ENCODE measurements around the gene USO1.

- TF ChIP-seq CTCF (IDR thresholded peaks at IDR 0.05; ENCODE audit: control extremely low read depth in 1 of 3, insufficient read depth in 1 of 3, low read depth in 1 of 3, low read length in 3 of 3): no peak
- TF ChIP-seq POLR2AphosphoS5 (IDR thresholded peaks at IDR 0.05; ENCODE audit: low read depth, low read length): no peak
- no peak for TF ChIP-seq SIN3A (conservative IDR thresholded peaks at IDR 0.05 in 1 of 2, IDR thresholded peaks at IDR 0.05 in 1 of 2; ENCODE audit: low read depth in 1 of 2, low read length in 2 of 2)
- no peak for TF ChIP-seq RAD21 (IDR thresholded peaks at IDR 0.05 in 1 of 2, conservative IDR thresholded peaks at IDR 0.05 in 1 of 2; ENCODE audit: low read depth in 2 of 2, low read length in 2 of 2)
Observed at GRCh38 chr4:75745161-75745560, 20.8 kb downstream of the USO1 start.
